HepG2 (cell line): ENCODE results near the gene GJD4. TPM values are rescaled to one million over a fixed set of nuclear protein-coding genes. Genes with fewer than 3 reads are reported as not detected.

ENCODE experiments used
- ATAC-seq: fragments of 200-7000 bp; cut with Tn5 transposase; 3 replicates; pipeline ENCODE4 v1.9.1; 2020; ENCODE audit warnings: mild to moderate bottlenecking, moderate library complexity
- BruUV-seq: library from RNA; stranded (reverse); fragments of 400-500 nt; replicated peaks from 2 replicates; lab custom pipeline; 2021; lab: Mats Ljungman, UMichigan
- CTCF ChIA-PET: fragments of 300-600 bp; formaldehyde crosslinking; extraction: SDS; loops from one replicate; lab custom pipeline; 2021; ENCODE audit warnings: low total read pairs, inconsistent platforms, low intra/inter-chr PET ratio; lab: Yijun Ruan, JAX
- POLR2A ChIA-PET: fragments of 350-600 bp; sonication (Branson Sonifier 250); formaldehyde crosslinking; loops from one replicate; lab custom pipeline; 2020; ENCODE audit warnings: antibody characterized with exemption, inconsistent platforms; lab: Yijun Ruan, JAX
- DNase-seq: peaks from one replicate; pipeline ENCODE4 v3.0.0-alpha.2; 2015; ENCODE audit warnings: low spot score
- FAIRE-seq: peaks from 3 replicates; lab custom pipeline; 2011; peaks lifted over from hg19 to GRCh38; lab: Jason Lieb, UNC
- H2AFZ ChIP-seq: one replicate; pipeline ENCODE4 v1.6.1; 2011; ENCODE audit warnings: low read length, inconsistent platforms
- H3K27ac ChIP-seq: fragments of 300-600 bp; 3 replicates; pipeline ENCODE4 v1.8.0; 2011; ENCODE audit warnings: mixed run types, mild to moderate bottlenecking, mixed read lengths, low read length, inconsistent platforms; ENCODE audit not compliant: insufficient read depth; ENCODE audit errors: extremely low read length
- H3K27me3 ChIP-seq, 2 experiments: fragments of 200-600 bp in 1 of 2; 2 replicates in 1 of 2; 3 replicates in 1 of 2; pipeline versions ENCODE4 v1.6.0 to v1.8.0; 2011; ENCODE audit warnings: low read length in 2 of 2, mild to moderate bottlenecking in 2 of 2, moderate library complexity in 2 of 2, inconsistent platforms in 1 of 2; ENCODE audit not compliant: insufficient read depth in 2 of 2, control insufficient read depth in 1 of 2
- H3K36me3 ChIP-seq, 2 experiments: fragments of 200-600 bp in 1 of 2; replicated peaks in 1 of 2; 2 replicates in 1 of 2; 3 replicates in 1 of 2; pipeline versions ENCODE4 v1.5.1 to v1.8.0; 2011; ENCODE audit warnings: low read length in 2 of 2, inconsistent platforms in 1 of 2; ENCODE audit not compliant: insufficient read depth in 2 of 2, control insufficient read depth in 1 of 2
- H3K4me1 ChIP-seq: 2 replicates; pipeline ENCODE4 v1.5.1; 2012; ENCODE audit warnings: low read length, inconsistent platforms; ENCODE audit not compliant: insufficient read depth
- H3K4me2 ChIP-seq: 2 replicates; pipeline ENCODE4 v1.6.0; 2011; ENCODE audit warnings: low read depth, low read length, inconsistent platforms
- H3K4me3 ChIP-seq, 3 experiments: fragments of 200-600 bp in 1 of 3; sonication (generic), shearing (Covaris generic) in 1 of 3; replicated peaks in 1 of 3; 2 replicates each; pipeline ENCODE4 v1.5.1; 2011 to 2016; ENCODE audit warnings: low read length in 3 of 3, inconsistent platforms in 2 of 3, low read depth in 2 of 3, mild to moderate bottlenecking in 2 of 3, control low read depth in 1 of 3, mixed read lengths in 1 of 3; ENCODE audit not compliant: insufficient read depth in 1 of 3
- H3K79me2 ChIP-seq: one replicate; pipeline ENCODE4 v1.6.1; 2011; ENCODE audit warnings: low read length, inconsistent platforms; ENCODE audit not compliant: insufficient read depth
- H3K9ac ChIP-seq: 2 replicates; pipeline ENCODE4 v1.6.0; 2011; ENCODE audit warnings: mild to moderate bottlenecking, low read depth, low read length, inconsistent platforms; ENCODE audit not compliant: insufficient read depth
- H3K9me3 ChIP-seq: 2 replicates; pipeline ENCODE4 v1.5.1; 2012; ENCODE audit warnings: mild to moderate bottlenecking, low read length
- H4K20me1 ChIP-seq: 2 replicates; pipeline ENCODE4 v1.6.0; 2011; ENCODE audit warnings: inconsistent platforms, mild to moderate bottlenecking, low read length, moderate library complexity; ENCODE audit not compliant: insufficient read depth
- CEBPB ChIP-seq: IDR thresholded peaks from 2 replicates; pipeline ENCODE4 v1.6.1; 2011; ENCODE audit warnings: low read depth, low read length, improper control_type of control experiment, borderline replicate concordance
- CSRNP2 ChIP-seq: sonication (generic); formaldehyde crosslinking; conservative IDR thresholded peaks from 2 replicates; pipeline ENCODE4 v1.8.0; 2022; ENCODE audit warnings: low read depth, missing genetic modification reagents
- FOXA3 ChIP-seq: IDR thresholded peaks from 2 replicates; pipeline ENCODE4 v1.6.1; 2016; ENCODE audit warnings: missing genetic modification reagents, missing compliant biosample characterization
- STAG1 ChIP-seq: sonication (generic); formaldehyde crosslinking; IDR thresholded peaks from 2 replicates; pipeline ENCODE4 v1.4.0; 2020; ENCODE audit warnings: missing genetic modification reagents
- ZNF580 ChIP-seq: IDR thresholded peaks from 2 replicates; pipeline ENCODE4 v1.6.1; 2016; ENCODE audit warnings: low read depth, borderline replicate concordance
- ZNF761 ChIP-seq: sonication (generic); formaldehyde crosslinking; conservative IDR thresholded peaks from 2 replicates; pipeline ENCODE4 v1.4.0; 2020; ENCODE audit warnings: mild to moderate bottlenecking, missing genetic modification reagents
- WGBS: methylation state at CpG from one replicate; pipeline ENCODE4 v1.1.6; 2017; ENCODE audit warnings: low lambda C conversion rate; 5-methylcytosine and 5-hydroxymethylcytosine counted together
- in situ Hi-C: cut with HindIII; loops from 2 replicates; pipeline ENCODE4 v1.10.0; 2017; ENCODE audit warnings: low pct_unique_long_range_greater_than_20kb; ENCODE audit not compliant: extremely low pct_ligation_motif_present
- intact Hi-C: fragments of 100-400 bp; cut with micrococcal nuclease; formaldehyde crosslinking; loops from one replicate; pipeline ENCODE4 v1.10.0; 2022; ENCODE audit not compliant: unreplicated experiment
- polyA plus RNA-seq, 8 experiments: library from polyadenylated mRNA; depleted of rRNA in 3 of 8; stranded (reverse) in 7 of 8; unstranded in 1 of 8; fragments of >200 nt; fragmentation: Illumina TruSeq in 4 of 8; extraction: Trizol in 4 of 8; gene quantifications; 2 replicates each; pipeline versions ENCODE4 v1.2.1 to v1.2.3, GENCODE V29; 2011 to 2016; ENCODE audit warnings: low read depth in 4 of 8, missing spikeins in 1 of 8, mixed read lengths in 1 of 8; ENCODE audit not compliant: insufficient read depth in 1 of 8
- total RNA-seq, 5 experiments: library from RNA; depleted of rRNA; stranded (reverse); fragments of >200 nt; fragmentation: Illumina TruSeq; extraction: Trizol; gene quantifications; 2 replicates each; pipeline ENCODE4 v1.2.3, GENCODE V29; 2016; ENCODE audit warnings: low read depth in 1 of 5

The GJD4 gene
- total and polyA plus RNA-seq, 2 of the 13 experiments (the other 11 are each of a cell fraction or from before 2014, with no cell fraction given), result not detected

- Histone ChIP-seq H3K4me1 (no peaks in the 10 kb centered on the region), H3K9ac (no peak overlapping the region), H3K9me3 (no peaks in the 10 kb centered on the region), H3K27me3 (no peaks in the 10 kb centered on the region), H2AFZ (no peak overlapping the region), H3K79me2 (no peaks in the 10 kb centered on the region), H3K4me3 (no peak overlapping the region), H3K27ac (no peak overlapping the region), H4K20me1 (no peaks in the 10 kb centered on the region), H3K4me2 (no peak overlapping the region), H3K36me3 (no peaks in the 10 kb centered on the region)
- DNase-seq, result no peak
- in situ Hi-C loops (no loop called here), intact Hi-C loops (loop anchor here (10.0 kb wide), 1 partner anchor 303 kb away; no protein-coding TSS in a partner anchor)
- POLR2A ChIA-PET, result no interaction called here
- no peak for ATAC-seq
- CTCF ChIA-PET, result no interaction called here
- WGBS, result 0% methylated on average over 1 of the region's 1 CpG
- FAIRE-seq, result no peak
- 0 out of 2 replicates have a peak, but pooled peaks have one; percentile 48 for TF ChIP-seq CEBPB
- TF ChIP-seq CSRNP2 (CRISPR knock-in tag), result no peak
- BruUV-seq, result no TSS peak
These were observed 26.3 kb downstream of the GJD4 start for GRCh38 chr10:35631404-35631803.

- no TSS peak for BruUV-seq
- no peak for DNase-seq
- Histone ChIP-seq H3K4me1 (no peaks in the 10 kb centered on the region), H3K4me3 (no peak overlapping the region), H3K9me3 (no peaks in the 10 kb centered on the region), H3K79me2 (no peaks in the 10 kb centered on the region), H3K9ac (no peak overlapping the region), H3K4me2 (no peak overlapping the region), H3K27me3 (no peaks in the 10 kb centered on the region), H4K20me1 (no peaks in the 10 kb centered on the region), H3K36me3 (no peaks in the 10 kb centered on the region), H3K27ac (no peak overlapping the region), H2AFZ (no peak overlapping the region)
- no peak for TF ChIP-seq FOXA3 (CRISPR knock-in tag)
- TF ChIP-seq ZNF580, result no peak
- TF ChIP-seq STAG1 (CRISPR knock-in tag), result 0 out of 2 replicates have a peak, but pooled peaks have one; percentile 3
- TF ChIP-seq ZNF761, result no peak
- intact Hi-C loops, result loop anchor here (10.0 kb wide), 1 partner anchor 303 kb away; no protein-coding TSS in a partner anchor
- in situ Hi-C loops, result no loop called here
- ChIA-PET POLR2A (no interaction called here), CTCF (no interaction called here)
- no peak for ATAC-seq
- FAIRE-seq, result no peak
These were observed 26.9 kb downstream of the GJD4 start for GRCh38 chr10:35632027-35632426.
